Measurements from ENCODE around the gene EFNA5. TPM values are rescaled to one million over a fixed set of nuclear protein-coding genes. Genes with fewer than 3 reads are reported as not detected.

The EFNA5 gene
- total and polyA plus RNA-seq, 2 of the 13 experiments (the other 11 are each of a cell fraction or from before 2014, with no cell fraction given) = not detected

DNA sequence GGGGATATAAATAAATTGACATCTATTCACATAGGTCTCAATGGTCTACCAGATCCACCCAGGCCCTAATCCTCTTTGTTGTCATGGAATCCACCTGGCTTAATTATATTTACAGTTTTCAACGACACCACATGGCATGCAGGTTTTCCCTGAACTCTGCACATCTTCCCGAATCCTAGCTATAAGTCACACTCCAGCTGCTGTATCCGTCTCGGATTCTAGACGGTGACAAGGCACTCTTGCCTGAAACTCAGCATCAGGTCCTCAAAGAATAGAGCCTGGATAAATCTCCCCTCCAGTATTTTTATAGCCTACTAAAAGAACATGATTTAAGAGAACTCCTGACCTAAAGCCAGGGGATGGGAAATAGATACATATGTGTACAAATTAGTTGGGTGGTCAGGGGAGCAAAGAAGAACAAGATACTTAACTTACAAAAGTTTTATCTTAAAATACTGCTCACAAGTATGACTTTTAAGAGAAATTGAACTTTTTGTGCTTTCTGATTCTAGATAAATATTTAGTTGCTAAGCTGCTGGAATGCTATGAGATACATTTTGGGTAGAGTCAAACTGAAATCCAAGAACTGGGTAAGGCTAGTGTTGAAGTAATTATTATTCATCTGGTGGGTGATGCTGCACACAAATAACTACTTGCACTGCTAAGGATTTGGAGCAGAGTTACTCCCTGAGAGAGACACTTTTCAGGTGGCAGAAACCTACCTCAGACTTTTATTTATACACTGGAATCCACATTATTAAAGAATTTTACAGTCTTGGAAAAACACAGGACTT is 187.3 kb downstream of the EFNA5 start:
- TF ChIP-seq ZNF552 (CRISPR knock-in tag; IDR thresholded peaks at IDR 0.05; ENCODE audit: borderline replicate concordance) = no peak
- TF ChIP-seq HOXA9 (CRISPR knock-in tag; IDR thresholded peaks at IDR 0.05; ENCODE audit: borderline replicate concordance) = no peak
- TF ChIP-seq FOXJ3 (CRISPR knock-in tag; IDR thresholded peaks at IDR 0.05; ENCODE audit: borderline replicate concordance) = no peak
- Histone ChIP-seq H3K27ac (ENCODE audit: extremely low read length, insufficient read depth, low read length) (no peak overlapping the region), H3K9me3 (ENCODE audit: low read length) (no peaks in the 10 kb centered on the region), H2AFZ (ENCODE audit: low read length) (no peak overlapping the region), H3K79me2 (ENCODE audit: insufficient read depth, low read length) (no peaks in the 10 kb centered on the region), H3K4me3 (replicated peaks in 1 of 3; ENCODE audit: insufficient read depth in 1 of 3, low read depth in 2 of 3, low read length in 3 of 3) (no peak overlapping the region), H3K4me2 (ENCODE audit: low read depth, low read length) (no peak overlapping the region), H4K20me1 (ENCODE audit: insufficient read depth, low read length) (no peaks in the 10 kb centered on the region), H3K9ac (ENCODE audit: insufficient read depth, low read depth, low read length) (no peak overlapping the region), H3K27me3 (ENCODE audit: control insufficient read depth in 1 of 2, insufficient read depth in 2 of 2, low read length in 2 of 2) (no peaks in the 10 kb centered on the region), H3K36me3 (replicated peaks in 1 of 2; ENCODE audit: control insufficient read depth in 1 of 2, insufficient read depth in 2 of 2, low read length in 2 of 2) (no peaks in the 10 kb centered on the region), H3K4me1 (ENCODE audit: insufficient read depth, low read length) (no peaks in the 10 kb centered on the region)
- POLR2A ChIA-PET = no interaction called here
- in situ Hi-C loops (cut with HindIII; ENCODE audit: extremely low pct_ligation_motif_present, low pct_unique_long_range_greater_than_20kb) = no loop called here
- DNase-seq (ENCODE audit: low spot score) (no peak), FAIRE-seq (no peak), ATAC-seq (no peak)
- WGBS (ENCODE audit: low lambda C conversion rate) = 2% methylated on average over 5 of the region's 5 CpGs
- no TSS peak for BruUV-seq (replicated peaks)
- CTCF ChIA-PET (ENCODE audit: low intra/inter-chr PET ratio, low total read pairs) = no interaction called here
- intact Hi-C loops (cut with micrococcal nuclease; ENCODE audit: unreplicated experiment) = no loop called here

DNA sequence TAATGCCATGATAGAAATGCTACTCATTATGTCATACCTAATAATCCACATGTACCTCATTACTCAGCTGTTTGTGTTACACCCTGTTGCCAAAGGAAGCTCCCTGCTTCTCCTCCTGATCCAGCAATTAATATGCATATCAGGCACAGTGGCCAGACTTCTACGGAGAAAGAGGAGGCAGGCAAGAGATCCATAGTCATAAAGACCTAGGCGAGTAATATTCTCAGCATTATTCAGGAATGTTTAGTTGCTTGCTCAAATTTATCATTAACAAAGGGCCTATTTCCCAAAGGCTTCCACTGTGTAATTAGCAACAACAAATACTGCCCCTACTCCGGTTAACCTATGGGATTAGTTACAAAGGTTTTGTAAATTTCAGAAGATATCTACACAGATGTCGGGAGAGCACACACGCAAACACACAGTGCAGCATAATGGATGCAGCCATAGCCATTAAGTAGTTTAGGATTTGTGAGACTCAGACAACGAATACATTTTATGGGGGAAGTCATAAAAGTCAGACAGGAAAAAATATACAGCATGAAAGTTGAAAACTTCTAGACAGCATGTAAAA is 192.6 kb downstream of the EFNA5 start:
- H3K79me2 ChIP-seq (ENCODE audit: insufficient read depth, low read length) = no peaks in the 10 kb centered on the region
- peaks cover 0 to 2% of the 10 kb centered on the region in 2 experiments; a peak in 1 of 5 replicates for H3K27me3 ChIP-seq (ENCODE audit: control insufficient read depth in 1 of 2, insufficient read depth in 2 of 2, low read length in 2 of 2)
- CTCF ChIA-PET (ENCODE audit: low intra/inter-chr PET ratio, low total read pairs) = no interaction called here
- no peaks in the 10 kb centered on the region for H3K36me3 ChIP-seq (replicated peaks in 1 of 2; ENCODE audit: control insufficient read depth in 1 of 2, insufficient read depth in 2 of 2, low read length in 2 of 2)
- no peaks in the 10 kb centered on the region for H3K4me1 ChIP-seq (ENCODE audit: insufficient read depth, low read length)
- no peak overlapping the region for H3K9ac ChIP-seq (ENCODE audit: insufficient read depth, low read depth, low read length)
- TF ChIP-seq RFX5 (IDR thresholded peaks at IDR 0.05; ENCODE audit: low read depth, low read length) (peak; percentile 72), ZNF777 (CRISPR knock-in tag; IDR thresholded peaks at IDR 0.05) (no peak)
- POLR2A ChIA-PET = no interaction called here
- H3K4me2 ChIP-seq (ENCODE audit: low read depth, low read length) = no peak overlapping the region
- H4K20me1 ChIP-seq (ENCODE audit: insufficient read depth, low read length) = no peaks in the 10 kb centered on the region
- no peak for ATAC-seq
- no peak for DNase-seq (ENCODE audit: low spot score)
- no peak overlapping the region for H2AFZ ChIP-seq (ENCODE audit: low read length)
- FAIRE-seq = no peak
- intact Hi-C loops (cut with micrococcal nuclease; ENCODE audit: unreplicated experiment) = no loop called here
- H3K27ac ChIP-seq (ENCODE audit: extremely low read length, insufficient read depth, low read length) = no peak overlapping the region
- H3K4me3 ChIP-seq (replicated peaks in 1 of 3; ENCODE audit: insufficient read depth in 1 of 3, low read depth in 2 of 3, low read length in 3 of 3) = no peak overlapping the region
- BruUV-seq (replicated peaks) = no TSS peak
- no peaks in the 10 kb centered on the region for H3K9me3 ChIP-seq (ENCODE audit: low read length)
- in situ Hi-C loops (cut with HindIII; ENCODE audit: extremely low pct_ligation_motif_present, low pct_unique_long_range_greater_than_20kb) = no loop called here
- WGBS (ENCODE audit: low lambda C conversion rate) = 5% methylated on average over 6 of the region's 6 CpGs

All from HepG2 (cell line).